Stomach (tissue), 9 donors: ENCODE results near the gene CCHCR1. TPM values are rescaled to one million over a fixed set of nuclear protein-coding genes. Genes with fewer than 3 reads are reported as not detected.

Source experiments
- DNase-seq, 2 donors: peaks; one replicate each; pipeline versions ENCODE4 v3.0.0 to v3.0.0-alpha.2; 2013 to 2019
- H3K27ac ChIP-seq, 5 donors: fragments of 200-600 bp in 4 of 5; sonication (generic) in 4 of 5; one replicate each; pipeline ENCODE4 v1.5.1; 2013 to 2019; ENCODE audit warnings: mild to moderate bottlenecking in 1 of 5, moderate library complexity in 1 of 5
- H3K27me3 ChIP-seq, 3 donors: fragments of 200-600 bp; sonication (generic); one replicate each; pipeline ENCODE4 v1.5.1; 2017 to 2019; ENCODE audit warnings: mixed run types in 1 of 3
- H3K36me3 ChIP-seq, 4 donors: fragments of 200-600 bp; sonication (generic); 1 replicate in 3 of 4; 2 replicates in 1 of 4; pipeline ENCODE4 v1.5.1; 2016 to 2019
- H3K4me1 ChIP-seq, 4 donors: fragments of 200-600 bp; sonication (generic); one replicate each; pipeline ENCODE4 v1.5.1; 2016 to 2019
- H3K4me3 ChIP-seq, 4 donors: fragments of 200-600 bp; sonication (generic) in 3 of 4; one replicate each; pipeline ENCODE4 v1.5.1; 2016 to 2019; ENCODE audit warnings: mild to moderate bottlenecking in 1 of 4
- H3K9me3 ChIP-seq, 4 donors: fragments of 200-600 bp; sonication (generic); one replicate each; pipeline ENCODE4 v1.5.1; 2016 to 2019
- EP300 ChIP-seq: sonication (generic); formaldehyde crosslinking; IDR thresholded peaks from one replicate; pipeline ENCODE4 v1.6.1; 2017; ENCODE audit warnings: antibody characterized with exemption
- POLR2A ChIP-seq, 4 donors: fragments of 450-650 bp; IDR thresholded peaks; one replicate each; pipeline ENCODE4 v1.6.1; 2016; ENCODE audit warnings: antibody characterized with exemption in 4 of 4, control low read depth in 2 of 4, mild to moderate bottlenecking in 1 of 4, moderate library complexity in 1 of 4
- POLR2AphosphoS5 ChIP-seq, 3 donors: sonication (generic); formaldehyde crosslinking; IDR thresholded peaks; one replicate each; pipeline ENCODE4 v1.6.1; 2016; ENCODE audit warnings: antibody characterized with exemption in 3 of 3
- WGBS, 5 donors: extraction: QIAGEN DNeasy Blood & Tissue Kit in 3 of 5; methylation state at CpG; one replicate each; pipeline versions ENCODE4 v1.1.5 to v1.1.7; 2013 to 2018; 5-methylcytosine and 5-hydroxymethylcytosine counted together
- intact Hi-C: fragments of 100-400 bp; cut with DNase I; formaldehyde crosslinking; loops from one replicate; pipeline ENCODE4 v1.15.1; 2023; ENCODE audit warnings: low total_unique reads
- polyA plus RNA-seq, 3 donors: library from polyadenylated mRNA; stranded (reverse); fragments of 200-250 nt; gene quantifications; one replicate each; pipeline ENCODE4 v1.2.3, GENCODE V29; 2013
- total RNA-seq, 5 donors: library from RNA; depleted of rRNA; stranded (reverse); fragments of >200 nt; gene quantifications; one replicate each; pipeline versions ENCODE4 v1.1.0 to v1.2.3, GENCODE V29; 2014 to 2016
- TF ChIP-seq, protein P1 (sequence below), 7 experiments: fragments of 450-650 bp in 4 of 7; fragments of 200-600 bp in 3 of 7; sonication (generic) in 3 of 7; IDR thresholded peaks; one replicate each; pipeline ENCODE4 v1.5.1; 2016 to 2019; ENCODE audit warnings: antibody characterized with exemption in 7 of 7, control low read depth in 2 of 7, mild to moderate bottlenecking in 1 of 7
- donor health status: healthy with polysubstance abuse.
- donor health status: Bipolar disorder and iron deficiency.
- donor health status: healthy.

The CCHCR1 gene
- total and polyA plus RNA-seq, 8 donors: 9.7 to 201 (median 19.0) TPM

DNA sequence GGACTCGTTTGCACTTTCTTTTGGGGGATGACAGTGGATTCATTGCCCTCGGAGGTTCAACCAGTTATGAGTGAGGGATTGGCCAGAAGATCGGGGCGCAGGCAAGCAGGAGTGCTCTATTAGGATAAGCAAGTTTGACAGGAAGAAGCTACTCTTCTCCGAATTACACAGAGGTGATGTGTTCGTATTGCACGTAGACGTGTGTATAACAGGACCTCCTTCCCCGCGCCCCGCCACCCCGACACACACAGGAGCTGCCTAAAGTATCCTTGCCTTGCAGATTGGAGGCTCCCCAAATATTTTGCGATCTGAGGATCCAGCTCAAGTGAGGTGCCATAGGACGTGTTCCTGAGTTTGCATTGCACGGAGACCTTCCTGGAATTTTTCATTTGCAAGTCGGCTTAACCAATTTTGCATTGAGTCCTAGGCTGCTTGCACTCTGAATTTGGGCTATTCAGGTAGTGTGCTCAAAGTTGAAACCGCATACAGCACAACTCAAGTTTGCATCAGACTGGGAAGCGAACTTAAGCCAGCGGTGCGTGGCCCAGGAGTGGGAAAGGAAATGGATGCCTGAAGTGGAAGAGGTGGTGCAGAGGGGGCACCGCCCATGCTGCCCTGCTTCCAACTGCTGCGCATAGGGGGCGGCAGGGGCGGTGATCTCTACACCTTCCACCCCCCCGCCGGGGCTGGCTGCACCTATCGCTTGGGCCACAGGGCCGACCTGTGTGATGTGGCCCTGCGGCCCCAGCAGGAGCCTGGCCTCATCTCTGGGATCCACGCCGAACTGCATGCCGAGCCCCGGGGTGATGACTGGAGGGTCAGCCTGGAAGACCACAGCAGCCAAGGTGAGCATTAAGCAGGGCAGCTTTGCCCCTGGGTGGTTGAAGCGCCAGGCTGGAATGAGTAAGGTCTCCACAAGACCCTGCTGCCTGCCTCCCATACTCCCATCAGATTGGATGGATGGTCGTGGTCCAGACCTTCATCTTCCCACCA is 1.6 kb upstream of the CCHCR1 start:
- intact Hi-C loops: no loop called here
- 3 to 14% (median 10%) methylated on average over 22 to 35 of the region's 35 CpGs for whole genome bisulfite sequencing, 5 donors
- Histone ChIP-seq H3K4me1 (peaks cover 18 to 44% (median 23%) of the 10 kb centered on the region in 4 donors), H3K9me3 (no peaks in the 10 kb centered on the region), H3K27me3 (no peaks in the 10 kb centered on the region), H3K4me3 (peak overlapping the region; percentile 65 to 79 (median 75)), H3K36me3 (peaks cover 3 to 47% (median 40%) of the 10 kb centered on the region in 4 donors), H3K27ac (peak overlapping the region in 4 of 5 donors; percentile 71 to 86 (median 80))
- peak in 1 of 2 donors; percentile 32 for DNase-seq
- TF ChIP-seq POLR2AphosphoS5 (IDR thresholded peaks at IDR 0.05) (no peak), POLR2A (IDR thresholded peaks at IDR 0.05) (no peak), EP300 (no peak)
- TF ChIP-seq, protein P1, sequence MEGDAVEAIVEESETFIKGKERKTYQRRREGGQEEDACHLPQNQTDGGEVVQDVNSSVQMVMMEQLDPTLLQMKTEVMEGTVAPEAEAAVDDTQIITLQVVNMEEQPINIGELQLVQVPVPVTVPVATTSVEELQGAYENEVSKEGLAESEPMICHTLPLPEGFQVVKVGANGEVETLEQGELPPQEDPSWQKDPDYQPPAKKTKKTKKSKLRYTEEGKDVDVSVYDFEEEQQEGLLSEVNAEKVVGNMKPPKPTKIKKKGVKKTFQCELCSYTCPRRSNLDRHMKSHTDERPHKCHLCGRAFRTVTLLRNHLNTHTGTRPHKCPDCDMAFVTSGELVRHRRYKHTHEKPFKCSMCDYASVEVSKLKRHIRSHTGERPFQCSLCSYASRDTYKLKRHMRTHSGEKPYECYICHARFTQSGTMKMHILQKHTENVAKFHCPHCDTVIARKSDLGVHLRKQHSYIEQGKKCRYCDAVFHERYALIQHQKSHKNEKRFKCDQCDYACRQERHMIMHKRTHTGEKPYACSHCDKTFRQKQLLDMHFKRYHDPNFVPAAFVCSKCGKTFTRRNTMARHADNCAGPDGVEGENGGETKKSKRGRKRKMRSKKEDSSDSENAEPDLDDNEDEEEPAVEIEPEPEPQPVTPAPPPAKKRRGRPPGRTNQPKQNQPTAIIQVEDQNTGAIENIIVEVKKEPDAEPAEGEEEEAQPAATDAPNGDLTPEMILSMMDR (IDR thresholded peaks at IDR 0.05): no peak

GRCh38 chr6:31158140-31158862 is 699 bp upstream of the CCHCR1 start, which contains the start of gene TCF19:
TSS of gene TCF19 (plus strand) at chr6:31158589. CDS start at chr6:31159470, 881 bp downstream.
- peak within 1 kb of the TSS; percentile 80 to 86 (median 84) for H3K27ac ChIP-seq

GRCh38 chr6:31156641-31157040 is 961 bp downstream of the CCHCR1 start:
- 92 to 96% (median 94%) methylated on average over 7 of the region's 7 CpGs for WGBS, 5 donors
- Histone ChIP-seq H3K27me3 (no peaks in the 10 kb centered on the region), H3K36me3 (peaks cover 3 to 39% (median 30%) of the 10 kb centered on the region in 4 donors), H3K4me3 (no peak overlapping the region), H3K4me1 (peaks cover 18 to 43% (median 23%) of the 10 kb centered on the region in 4 donors), H3K9me3 (no peaks in the 10 kb centered on the region), H3K27ac (no peak overlapping the region)
- no peak for DNase-seq
- intact Hi-C loops: no loop called here
- TF ChIP-seq EP300 (no peak), POLR2A (IDR thresholded peaks at IDR 0.05) (no peak), POLR2AphosphoS5 (IDR thresholded peaks at IDR 0.05) (no peak)
- TF ChIP-seq, protein P1 (IDR thresholded peaks at IDR 0.05): no peak

More at GRCh38 chr6:31158140-31158862, 699 bp upstream of the CCHCR1 start, which contains the start of gene TCF19:
- Histone ChIP-seq H3K9me3 (no peaks in the 10 kb centered on the region), H3K4me1 (peaks cover 18 to 44% (median 23%) of the 10 kb centered on the region in 4 donors), H3K4me3 (peak within 1 kb of the TSS; percentile 65 to 79 (median 75)), H3K27me3 (no peaks in the 10 kb centered on the region), H3K36me3 (peaks cover 3 to 52% (median 45%) of the 10 kb centered on the region in 4 donors)
- WGBS, 5 donors: 0% methylated on average over 50 to 65 of the region's 65 CpGs
- intact Hi-C loops: no loop called here
- DNase-seq: peak; percentile 99 to 100
- TF ChIP-seq POLR2AphosphoS5 (IDR thresholded peaks at IDR 0.05) (peak; percentile 30 to 88 (median 66)), EP300 (no peak), POLR2A (IDR thresholded peaks at IDR 0.05) (no peak)
- TF ChIP-seq, protein P1 (IDR thresholded peaks at IDR 0.05): no peak

DNA sequence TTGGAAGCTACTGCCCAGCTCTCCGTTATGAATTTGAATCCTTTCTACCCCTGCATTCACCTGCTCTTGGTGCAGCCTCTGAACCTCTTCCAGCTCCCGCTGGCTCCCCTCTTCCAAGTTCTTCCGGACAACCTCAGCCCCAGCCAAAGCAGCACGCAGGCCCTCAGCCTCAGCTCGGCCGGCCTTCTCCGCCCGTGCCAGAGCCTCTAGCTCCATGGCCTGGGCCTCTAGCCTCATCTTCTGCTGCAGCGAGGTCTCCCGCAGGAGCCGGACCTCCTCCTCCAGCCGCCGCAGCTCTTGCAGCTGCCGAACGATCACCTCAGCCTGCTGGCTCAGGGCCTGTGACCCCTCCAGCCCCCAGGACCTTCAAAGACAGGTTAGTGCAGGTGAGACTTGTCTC is 3.2 kb downstream of the CCHCR1 start:
- Histone ChIP-seq H3K4me1 (peaks cover 12 to 23% (median 18%) of the 10 kb centered on the region in 4 donors), H3K27ac (no peak overlapping the region), H3K4me3 (no peak overlapping the region), H3K36me3 (peaks cover 10 to 55% (median 45%) of the 10 kb centered on the region in 4 donors), H3K27me3 (no peaks in the 10 kb centered on the region), H3K9me3 (no peaks in the 10 kb centered on the region)
- TF ChIP-seq POLR2A (IDR thresholded peaks at IDR 0.05) (no peak), EP300 (no peak), POLR2AphosphoS5 (IDR thresholded peaks at IDR 0.05) (no peak)
- TF ChIP-seq, protein P1 (IDR thresholded peaks at IDR 0.05): no peak
- intact Hi-C loops: no loop called here
- 83 to 99% (median 97%) methylated on average over 14 to 15 of the region's 15 CpGs for WGBS, 5 donors
- DNase-seq: no peak
